Stimulated activated CD4-positive, alpha-beta T cell treated with anti-CD3 and anti-CD28 coated beads, Interleukin-12 subunit alpha, Interleukin-12 subunit beta, amount 100 ng/mL, for 4 hours (primary cell): ENCODE results near the gene TXNDC11.
A peak's percentile ranks its signal among the peaks of the same experiment; 100 is the strongest.

Source experiments
- DNase-seq: peaks from one replicate; pipeline ENCODE4 v3.0.0-alpha.2; 2020

Gene TXNDC11

DNA sequence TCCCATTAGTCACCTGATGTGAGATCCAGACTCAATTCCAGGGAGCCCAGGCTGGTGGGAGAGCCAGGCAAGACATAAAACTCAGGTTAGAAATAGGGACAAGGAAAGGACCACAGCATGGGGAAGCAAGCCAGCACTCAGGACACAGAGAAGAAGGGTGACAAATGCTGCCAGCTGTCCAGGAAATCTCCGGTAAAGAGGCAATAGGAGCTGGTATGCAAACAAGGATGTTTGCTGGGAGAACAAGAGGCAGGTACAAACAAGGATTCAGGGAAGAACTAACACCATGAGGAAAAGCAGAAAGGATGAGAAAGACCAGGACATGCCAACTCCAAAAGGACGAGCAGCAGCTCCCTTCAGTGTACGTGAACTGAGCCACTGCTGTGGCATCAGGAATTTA, 10.2 kb upstream of the TXNDC11 start:
- DNase-seq: no peak

DNA sequence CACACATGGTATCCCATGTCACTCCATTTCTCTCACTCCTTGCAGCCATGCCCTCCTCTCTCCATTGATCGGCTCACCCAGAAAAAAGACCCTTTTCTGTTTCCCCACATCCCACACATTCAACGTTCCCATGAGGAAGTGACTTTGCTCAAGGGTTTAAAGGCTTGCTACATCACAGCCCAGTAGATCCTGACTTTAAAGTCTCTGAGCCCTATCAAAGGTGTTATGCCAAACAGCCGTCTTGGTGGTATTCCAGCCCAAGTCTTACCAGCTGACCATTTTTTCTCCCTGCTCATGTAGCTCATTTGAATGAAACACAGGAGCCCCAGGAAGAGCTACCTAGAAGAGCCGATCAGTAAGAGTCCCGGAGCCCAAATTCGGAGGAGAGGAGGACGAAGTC, 7.4 kb upstream of the TXNDC11 start:
- DNase-seq: no peak

DNA sequence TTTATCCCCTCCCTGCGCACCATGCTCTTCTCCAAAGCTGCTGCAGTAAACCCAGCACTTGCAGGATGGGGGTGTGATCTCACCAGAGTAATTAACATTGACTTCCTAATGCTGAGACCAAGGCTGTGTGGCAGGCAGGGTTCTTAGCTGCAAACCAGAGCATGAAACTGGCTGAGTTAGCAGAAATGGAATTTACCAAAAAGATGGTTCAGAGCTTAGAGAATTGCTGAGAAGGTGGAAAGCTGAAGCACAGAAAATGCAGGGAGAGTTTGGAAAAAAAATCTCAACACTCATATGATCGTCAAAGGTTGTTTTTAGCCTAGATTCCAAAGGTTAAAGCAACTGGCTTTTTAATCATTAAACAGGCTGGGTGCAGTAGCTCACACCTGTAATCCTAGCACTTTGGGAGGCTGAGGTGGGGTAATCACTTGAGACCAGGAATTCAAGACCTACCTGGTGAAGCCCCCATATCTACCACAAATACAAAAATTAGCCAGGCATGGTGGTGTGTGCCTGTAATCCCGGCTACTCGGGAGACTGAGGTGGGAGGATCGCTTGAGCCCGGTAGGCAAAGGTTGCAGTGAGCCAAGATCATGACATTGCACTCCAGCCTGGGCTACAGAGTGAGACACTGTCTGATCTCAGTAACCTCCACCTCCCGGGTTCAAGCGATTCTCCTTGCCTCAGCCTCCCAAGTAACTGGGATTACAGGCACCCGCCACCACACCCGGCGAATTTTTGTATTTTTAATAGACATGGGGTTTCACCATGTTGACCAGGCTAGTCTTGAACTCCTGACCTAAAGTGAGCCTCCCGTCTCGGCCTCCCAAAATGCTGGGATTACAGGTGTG, 6.0 kb upstream of the TXNDC11 start:
- DNase-seq: no peak

DNA sequence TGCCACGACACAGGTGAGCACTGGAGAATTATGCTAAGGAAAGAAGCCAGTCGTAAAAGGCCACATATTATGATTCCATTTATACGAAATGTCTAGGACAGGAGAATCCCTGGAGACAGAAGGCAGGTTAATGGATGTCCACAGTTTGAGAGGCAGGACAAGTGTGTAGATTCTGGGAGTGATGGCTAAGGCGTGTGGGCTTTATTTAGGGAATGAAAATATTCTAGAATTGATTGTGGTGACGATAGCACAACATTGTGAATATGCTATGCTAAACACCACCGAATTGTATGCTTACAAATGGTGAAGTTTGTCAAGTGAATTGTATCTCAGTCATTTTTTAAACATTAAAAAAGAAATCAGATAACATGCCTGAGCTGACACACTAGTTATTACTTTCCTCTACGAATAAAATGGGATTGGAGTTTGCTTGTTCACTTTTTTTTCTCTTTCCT, 5.3 kb upstream of the TXNDC11 start:
- DNase-seq: no peak

DNA sequence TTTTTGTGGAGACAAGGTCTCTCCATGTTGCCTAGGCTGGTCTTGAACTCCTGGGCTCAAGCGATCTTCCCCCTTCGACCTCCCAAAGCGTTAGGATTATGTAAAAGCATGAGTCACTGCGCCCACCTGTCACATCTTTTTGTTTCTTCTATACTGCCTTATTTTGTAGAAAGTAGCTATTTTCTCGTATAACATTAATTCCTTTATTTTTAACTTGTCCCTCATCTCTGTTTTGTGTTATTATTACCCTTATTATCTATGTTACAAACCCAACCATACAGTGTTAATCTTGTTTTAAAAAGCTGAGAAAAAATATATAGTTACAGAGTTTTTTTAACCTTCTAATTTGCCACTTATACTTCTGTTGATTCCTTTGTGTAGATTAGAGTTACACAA, 1.4 kb upstream of the TXNDC11 start:
- no peak for DNase-seq

DNA sequence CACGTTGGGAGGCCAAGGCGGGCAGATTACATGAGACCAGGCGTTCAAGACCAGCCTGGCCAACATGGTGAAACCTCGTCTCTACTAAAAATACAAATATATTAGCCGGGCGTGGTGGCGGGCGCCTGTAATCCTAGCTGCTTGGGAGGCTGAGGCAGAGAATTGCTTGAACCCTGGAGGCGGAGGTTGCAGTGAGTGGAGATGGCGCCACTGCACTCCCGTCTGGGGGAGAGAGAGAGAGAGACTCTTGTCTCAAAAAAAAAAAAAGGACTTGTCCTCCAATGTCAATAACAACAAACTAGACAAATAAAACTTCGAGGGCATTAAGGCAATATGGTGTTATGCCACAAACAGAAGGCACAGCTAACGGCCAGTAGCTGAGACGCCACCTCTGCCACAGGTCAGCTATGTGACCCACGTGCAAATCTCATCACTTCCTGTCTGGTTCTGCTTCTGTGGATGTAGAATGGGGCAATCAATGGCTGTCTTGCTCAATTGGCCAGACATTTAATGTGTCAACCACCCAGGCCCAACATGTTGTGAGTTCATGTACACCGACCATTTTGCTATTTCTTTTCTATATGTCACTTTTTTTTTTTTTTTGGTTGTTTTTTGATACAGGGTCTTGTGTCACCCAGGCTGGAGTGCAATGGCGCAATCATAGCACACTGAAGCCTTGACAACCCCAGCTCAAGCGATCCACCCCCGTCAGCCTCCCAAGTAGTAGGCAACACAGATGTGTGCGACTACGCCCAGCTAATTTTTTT, 834 bp upstream of the TXNDC11 start:
- DNase-seq: no peak

DNA sequence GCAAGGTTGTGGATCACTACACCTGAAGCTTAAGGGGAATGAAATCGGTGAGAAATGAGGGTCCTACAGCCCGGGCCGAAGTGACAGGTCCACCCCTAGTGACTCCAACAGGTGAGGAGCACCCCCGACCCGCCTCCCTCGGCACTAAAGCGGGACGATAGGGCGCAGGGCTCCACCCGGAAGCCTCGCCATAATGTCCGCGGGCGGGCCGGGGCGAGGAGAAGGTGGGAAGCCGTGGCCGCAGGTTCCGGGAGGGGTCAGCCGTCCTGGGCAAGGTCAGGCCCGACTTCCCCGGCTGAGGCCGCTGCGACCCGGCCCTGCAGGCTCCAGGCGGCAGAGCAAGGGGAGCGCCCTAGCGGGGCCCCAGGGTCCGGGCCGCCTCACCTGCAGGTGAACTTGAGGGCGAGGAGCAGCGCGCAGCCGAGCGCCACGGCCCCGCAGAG, 543 bp downstream of the TXNDC11 start:
- peak; percentile 37 for DNase-seq

DNA sequence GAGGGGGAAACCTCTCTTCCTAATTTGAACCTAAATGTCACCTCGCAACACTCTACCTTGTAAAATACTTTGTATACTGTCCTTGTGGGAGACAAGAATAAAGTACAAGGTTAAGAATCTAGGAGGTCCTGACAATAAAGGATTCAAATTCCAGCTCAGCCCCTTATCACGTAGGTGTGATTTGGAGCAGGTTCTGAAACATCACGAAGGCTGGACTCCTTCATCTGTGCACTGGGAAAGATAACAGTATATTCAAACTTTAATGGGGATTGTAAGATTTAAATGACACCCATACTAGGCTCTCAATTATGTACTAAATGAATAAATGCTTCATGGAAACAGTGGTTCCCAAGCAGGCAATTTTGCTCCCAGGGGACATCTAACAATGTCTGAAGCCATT, 2.1 kb downstream of the TXNDC11 start:
- no peak for DNase-seq

DNA sequence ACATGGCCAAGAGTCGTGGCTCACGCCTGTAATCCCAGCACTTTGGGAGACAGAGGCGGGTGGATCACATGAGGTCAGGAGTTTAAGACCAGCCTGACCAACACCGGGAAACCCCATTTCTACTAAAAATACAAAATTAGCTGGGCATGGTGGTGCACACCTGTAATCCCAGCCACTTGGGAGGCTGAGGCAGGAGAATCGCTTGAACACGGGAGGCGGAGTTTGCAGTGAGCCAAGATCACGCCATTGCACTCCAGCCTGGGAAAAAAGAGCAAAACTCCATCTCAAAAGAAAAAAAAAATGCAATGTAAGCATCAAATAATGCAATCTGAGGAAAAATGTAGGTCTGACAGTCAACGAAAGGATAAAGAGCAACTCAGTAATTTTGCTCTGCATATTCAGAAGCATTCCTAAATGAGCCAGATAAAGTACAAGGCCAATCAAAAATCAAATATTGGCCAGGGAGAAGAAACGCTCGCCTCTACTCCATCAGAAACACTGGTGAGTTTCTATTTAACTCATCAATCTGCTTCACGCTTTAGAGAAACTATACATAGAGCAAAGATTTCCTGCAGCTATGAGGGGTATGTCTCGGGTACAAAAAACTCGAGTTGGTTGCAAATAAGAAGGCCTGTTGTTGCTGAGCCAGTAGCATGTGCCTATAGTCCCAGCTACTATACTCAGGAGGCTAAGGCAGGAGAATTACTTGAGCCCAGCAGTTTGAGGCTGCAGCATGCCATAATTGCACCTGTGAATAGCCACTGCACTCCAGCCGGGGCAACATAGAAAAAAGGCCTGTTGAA, 3.7 kb downstream of the TXNDC11 start:
- no peak for DNase-seq

DNA sequence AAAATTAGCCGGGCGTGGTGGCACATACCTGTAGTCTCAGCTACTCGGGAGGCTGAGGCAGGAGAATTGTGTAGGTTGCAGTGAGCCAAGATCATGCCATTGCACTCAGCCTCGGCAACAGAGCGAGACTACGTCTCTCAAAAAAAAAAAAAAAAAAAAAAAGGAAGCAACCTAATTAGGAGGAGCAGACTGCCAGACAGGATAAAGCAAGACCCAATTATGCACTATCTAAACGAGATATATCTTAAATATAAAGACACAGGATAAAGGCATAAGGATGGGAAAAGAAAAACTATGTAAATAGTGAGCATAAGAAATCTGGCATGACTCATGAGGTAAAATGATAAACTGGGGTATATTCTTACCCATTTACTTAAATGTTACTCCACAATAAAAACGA, 4.9 kb downstream of the TXNDC11 start:
- no peak for DNase-seq

DNA sequence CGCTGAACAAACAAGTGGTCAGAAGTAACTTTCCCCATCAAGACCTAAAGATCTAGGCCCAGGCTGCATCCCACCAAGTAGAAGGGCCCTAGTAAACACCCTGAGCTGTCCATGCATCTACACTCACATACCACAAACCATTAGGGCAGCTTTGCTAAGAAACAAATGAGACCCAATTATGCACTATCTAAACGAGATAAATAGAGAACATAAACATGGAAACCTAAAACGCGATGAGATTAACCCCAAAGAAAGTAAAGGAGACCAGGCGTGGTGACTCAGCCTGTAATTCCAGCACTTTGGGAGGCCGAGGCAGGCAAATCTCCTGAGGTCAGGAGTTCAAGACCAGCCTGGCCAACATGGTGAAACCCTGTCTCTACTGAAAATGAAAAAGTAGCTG, 5.8 kb downstream of the TXNDC11 start:
- DNase-seq: no peak

DNA sequence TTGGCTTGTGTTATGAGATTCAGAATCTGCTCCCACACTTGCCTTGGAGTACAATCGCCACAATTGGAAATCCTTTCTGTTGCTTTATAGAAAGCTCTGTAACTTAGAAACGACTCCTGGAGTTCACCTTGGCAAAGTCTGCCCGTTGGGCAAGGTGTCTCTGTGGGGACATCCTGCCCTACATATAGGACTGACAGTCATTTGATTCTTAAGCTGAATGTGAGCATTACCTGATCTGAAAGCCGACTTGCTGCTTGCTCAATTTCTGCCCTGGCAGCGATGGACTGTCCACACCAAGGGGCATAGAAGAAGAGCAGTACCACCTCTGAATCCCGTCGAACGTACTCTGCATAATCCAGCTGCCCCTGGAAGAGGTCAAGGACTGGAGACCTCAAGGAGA, 6.9 kb downstream of the TXNDC11 start:
- DNase-seq: no peak

DNA sequence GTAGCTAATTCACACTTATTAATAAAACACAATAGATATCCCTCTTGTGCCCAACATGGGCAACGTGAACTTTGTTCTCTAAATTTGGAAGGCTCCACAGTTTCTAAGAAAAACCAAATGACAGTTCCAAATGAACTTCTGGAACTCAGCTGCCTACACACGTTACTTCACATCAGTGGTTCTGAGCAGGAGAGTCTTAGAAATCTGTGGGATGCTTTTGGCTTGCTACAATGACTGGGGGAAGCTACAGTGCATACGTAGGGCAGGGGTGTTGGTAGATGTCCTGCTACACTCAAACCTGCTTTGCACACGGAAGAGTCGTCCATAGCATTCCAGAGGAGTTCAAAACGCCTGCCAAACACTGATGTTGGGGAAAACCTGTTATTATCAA, 8.0 kb downstream of the TXNDC11 start:
- no peak for DNase-seq

DNA sequence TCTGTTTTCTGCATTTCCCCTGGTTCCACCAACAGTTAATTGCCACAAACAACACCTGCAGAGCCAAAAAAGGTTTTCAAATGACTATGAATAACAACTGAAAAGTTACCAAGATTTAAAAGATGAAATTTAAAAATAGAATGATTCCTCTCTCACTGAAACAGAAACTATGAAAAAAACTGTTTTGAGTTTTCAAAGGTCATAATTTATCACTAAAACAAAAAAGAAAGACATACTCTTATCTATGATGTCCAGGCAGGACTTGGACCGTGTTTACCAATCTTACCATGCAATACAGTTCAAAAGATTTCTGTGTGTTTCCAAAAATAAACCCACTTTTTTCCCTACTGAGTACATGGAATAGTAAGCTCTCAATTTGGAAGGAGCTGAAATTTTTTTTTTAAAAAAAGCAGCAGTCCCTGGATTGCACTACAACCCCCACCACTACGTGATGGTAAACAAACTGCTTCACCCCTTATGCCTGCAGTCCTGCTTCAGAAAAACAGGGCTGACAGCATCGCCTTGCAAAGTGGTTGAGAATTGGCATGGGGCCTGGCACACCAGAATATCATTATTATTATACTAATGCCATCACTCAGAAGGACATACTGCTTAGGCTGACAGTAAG, 8.5 kb downstream of the TXNDC11 start:
- no peak for DNase-seq

DNA sequence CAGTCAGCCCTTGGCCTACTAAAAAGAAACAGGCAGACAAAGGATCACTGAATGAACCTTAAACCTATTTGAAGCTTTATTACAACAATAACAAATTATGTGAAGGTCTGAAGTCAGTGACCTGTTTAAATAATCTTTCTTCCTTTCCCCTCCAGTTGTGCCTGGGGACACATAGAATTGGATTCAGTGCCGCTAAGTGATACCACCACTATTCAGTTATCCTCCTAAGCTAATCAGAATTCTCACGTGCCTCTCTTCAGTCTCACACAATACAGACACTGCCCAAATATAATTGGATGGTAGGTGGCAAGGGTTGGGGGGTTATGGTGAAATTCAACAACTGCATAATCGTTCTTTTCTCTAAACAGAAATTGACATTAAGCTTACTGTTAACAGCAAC, 11.4 kb downstream of the TXNDC11 start:
- DNase-seq: no peak

DNA sequence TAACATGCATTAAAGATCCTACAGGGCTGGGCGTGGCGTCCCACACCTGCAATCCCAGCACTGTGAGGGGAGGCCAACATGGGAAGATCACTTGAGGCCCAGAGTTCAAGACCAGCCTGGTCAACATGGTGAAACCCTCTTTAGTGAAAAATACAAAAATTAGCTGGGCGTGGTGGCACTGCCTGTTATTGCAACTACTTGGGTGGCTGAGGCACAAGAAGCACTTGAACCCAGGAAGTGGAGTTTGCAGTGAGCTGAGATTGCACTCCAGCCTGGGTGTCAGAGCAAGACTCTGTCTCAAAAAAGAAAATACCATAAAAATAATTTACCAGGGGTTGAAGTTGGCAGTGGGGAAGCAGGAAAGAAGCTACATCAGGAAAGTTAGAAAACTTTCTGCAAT, 12.9 kb downstream of the TXNDC11 start:
- DNase-seq: no peak

DNA sequence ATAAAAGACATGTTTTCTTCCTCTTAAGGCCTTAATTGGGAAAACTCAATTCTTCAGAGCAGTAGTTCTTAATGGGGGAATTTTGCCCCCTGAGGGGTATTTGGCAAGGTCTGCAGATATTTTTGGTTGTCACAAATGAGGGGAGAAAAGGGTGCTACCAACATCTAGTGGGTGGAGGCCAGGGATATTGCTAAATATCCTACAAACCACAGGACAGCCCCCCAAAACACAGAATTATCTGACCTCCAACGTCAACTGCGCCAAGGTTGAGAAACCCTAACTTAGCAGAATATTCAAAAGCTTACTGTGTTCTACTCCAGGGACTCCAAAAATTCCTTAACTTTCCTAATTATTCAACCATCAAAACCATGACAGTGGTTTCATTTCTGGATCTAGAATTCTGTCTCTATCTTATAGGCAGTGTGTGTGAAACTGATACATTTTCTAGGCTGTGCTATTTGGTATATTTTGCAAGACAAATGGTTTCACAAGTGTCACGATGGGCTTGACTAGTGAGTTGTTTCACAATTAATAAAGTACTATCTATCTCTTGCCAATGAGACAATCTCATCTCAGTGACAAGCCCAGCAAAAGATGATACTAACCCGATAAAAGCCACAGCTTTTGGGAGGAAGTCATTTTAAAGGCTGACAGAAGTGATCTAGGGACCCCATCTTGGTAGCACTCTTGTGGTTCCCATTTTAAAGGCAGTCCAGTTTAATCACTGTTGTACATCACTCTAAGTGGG, 14.7 kb downstream of the TXNDC11 start:
- no peak for DNase-seq

DNA sequence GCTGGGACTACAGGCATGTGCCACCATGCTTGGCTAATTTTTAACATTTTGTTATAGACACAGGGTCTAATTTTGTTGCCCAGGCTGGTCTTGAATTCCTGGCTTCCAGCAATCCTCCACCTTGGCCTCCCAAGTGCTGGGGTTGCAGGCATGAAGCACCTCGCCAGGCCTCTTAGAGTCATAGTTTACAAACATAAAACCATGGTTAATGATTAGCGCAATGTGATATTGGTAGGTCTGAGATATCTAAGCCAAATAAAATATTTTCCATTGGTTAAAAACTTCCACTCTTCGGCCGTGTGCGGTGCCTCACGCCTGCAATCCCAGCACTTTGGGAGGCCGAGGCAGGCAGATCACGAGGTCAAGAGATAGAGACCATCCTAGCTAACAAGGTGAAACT, 16.6 kb downstream of the TXNDC11 start:
- DNase-seq: no peak

DNA sequence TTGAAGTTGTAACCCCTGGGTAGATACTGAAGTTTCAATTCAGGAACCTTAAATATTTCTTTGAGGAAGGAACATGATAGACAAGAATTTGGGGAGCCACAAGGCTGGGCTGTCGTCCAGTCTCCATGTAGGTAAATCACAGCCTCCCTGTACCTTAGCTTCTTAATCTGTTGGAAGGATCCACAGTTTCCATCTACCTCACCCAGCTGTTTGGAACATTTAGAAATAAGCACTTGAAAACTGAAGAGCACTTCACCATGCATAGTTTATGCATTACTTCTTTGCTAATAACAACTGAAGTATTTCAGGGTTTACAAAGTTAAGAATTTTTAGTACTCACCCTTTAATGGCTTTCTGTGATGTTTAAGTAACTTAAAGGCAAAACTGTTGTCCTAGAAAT, 17.2 kb downstream of the TXNDC11 start:
- no peak for DNase-seq

DNA sequence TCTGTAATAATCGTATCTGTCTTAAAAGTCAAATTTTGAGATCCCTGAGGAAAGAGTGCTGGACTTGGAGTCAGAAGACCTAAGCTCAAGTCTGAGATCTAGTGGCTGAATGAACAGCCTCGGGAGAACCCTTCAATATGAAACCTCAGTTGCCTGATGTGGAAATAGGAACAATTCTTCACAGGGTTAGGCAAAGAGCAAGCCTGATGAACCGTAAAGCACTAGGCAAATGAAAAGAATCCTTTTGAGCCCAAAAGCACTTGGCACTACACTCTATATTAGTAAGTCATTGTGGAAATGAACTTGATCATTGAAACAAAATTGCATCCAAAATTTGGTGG, 20.2 kb downstream of the TXNDC11 start:
- no peak for DNase-seq

DNA sequence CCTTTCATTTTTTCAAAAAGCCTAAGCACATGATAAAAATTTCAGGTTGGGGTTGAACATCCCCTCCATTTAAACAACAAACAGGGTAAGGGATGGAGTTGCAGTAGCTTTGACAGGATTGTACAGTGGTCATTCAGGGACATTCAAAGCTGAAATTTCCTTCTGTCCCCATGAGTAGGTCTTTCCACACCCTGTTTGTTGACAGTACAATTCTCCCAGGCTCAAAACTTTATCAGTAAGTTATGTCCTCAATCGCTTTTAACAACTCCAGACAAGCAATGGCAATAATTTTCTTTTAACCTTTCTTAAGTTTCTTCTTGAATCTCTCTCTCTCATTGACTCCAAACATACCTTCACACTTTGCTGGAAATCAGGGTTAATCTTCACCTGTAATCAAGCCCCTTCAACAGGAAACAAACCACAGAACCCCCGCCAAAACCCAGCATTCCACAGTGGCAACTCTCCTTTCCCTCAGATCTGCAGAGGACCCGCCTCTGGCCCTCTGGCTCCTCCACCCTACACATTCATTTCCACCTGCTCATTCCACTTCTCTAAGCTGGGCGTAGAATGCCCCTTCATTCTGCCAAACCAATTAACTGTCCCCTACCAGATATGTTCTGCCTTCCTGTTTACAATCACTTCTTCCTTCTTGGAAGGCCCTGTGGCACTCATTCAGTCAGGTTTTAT, 20.7 kb downstream of the TXNDC11 start:
- DNase-seq: no peak

DNA sequence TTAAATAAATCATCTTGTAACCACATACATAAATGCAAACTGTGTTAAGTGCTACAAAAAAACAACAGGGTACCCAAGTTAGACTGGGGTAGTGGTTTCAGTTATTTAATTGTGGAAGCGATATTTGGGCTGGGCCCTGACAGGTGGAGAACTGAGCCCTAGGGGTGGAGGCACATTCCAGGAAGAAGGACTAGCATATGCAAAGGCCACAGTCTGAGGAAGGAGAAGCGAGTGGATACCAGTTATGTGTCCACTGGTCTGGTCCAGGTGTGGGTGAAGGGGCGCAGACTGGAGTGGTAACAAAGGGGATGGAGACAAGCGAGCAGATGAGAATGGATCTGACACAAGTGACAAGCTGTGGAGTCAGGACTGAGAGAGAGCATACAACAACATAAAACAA, 22.9 kb downstream of the TXNDC11 start:
- no peak for DNase-seq
